ENCODE results near the gene SMCP. TPM values are rescaled to one million over a fixed set of nuclear protein-coding genes. Genes with fewer than 3 reads are reported as not detected.

The SMCP gene
- total RNA-seq, 1 donor from 2014 or later, result not detected

DNA sequence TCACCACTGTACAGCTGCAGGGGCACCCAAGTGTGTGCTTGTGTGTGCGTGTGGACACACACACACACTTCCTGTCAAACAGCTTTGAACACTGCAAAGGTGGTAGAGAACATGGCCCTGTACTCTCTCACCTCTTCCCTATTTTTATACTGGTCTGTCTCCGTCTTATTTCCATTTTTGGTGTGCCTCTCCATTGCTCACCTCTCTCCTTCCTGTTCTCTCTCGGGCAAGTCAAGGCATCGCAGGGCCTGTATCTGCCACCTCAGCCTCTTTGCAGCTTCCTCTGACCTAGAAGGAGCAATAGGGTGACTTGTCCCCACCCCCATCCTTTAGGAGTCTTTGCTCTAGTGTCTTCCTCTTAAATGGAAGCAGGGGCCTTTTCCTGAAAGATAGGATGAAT lies 2.2 kb downstream of the SMCP start:
- Histone ChIP-seq H3K36me3 (ENCODE audit: control insufficient read depth, insufficient read depth, low read length) (no peaks in the 10 kb centered on the region), H3K4me3 (ENCODE audit: low read depth, low read length) (no peak overlapping the region), H3K27me3 (ENCODE audit: control insufficient read depth, insufficient read depth, low read length) (no peaks in the 10 kb centered on the region)
- no peak for DNase-seq (ENCODE audit: low read depth)
- TF ChIP-seq, protein P1, sequence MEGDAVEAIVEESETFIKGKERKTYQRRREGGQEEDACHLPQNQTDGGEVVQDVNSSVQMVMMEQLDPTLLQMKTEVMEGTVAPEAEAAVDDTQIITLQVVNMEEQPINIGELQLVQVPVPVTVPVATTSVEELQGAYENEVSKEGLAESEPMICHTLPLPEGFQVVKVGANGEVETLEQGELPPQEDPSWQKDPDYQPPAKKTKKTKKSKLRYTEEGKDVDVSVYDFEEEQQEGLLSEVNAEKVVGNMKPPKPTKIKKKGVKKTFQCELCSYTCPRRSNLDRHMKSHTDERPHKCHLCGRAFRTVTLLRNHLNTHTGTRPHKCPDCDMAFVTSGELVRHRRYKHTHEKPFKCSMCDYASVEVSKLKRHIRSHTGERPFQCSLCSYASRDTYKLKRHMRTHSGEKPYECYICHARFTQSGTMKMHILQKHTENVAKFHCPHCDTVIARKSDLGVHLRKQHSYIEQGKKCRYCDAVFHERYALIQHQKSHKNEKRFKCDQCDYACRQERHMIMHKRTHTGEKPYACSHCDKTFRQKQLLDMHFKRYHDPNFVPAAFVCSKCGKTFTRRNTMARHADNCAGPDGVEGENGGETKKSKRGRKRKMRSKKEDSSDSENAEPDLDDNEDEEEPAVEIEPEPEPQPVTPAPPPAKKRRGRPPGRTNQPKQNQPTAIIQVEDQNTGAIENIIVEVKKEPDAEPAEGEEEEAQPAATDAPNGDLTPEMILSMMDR (IDR thresholded peaks at IDR 0.05; ENCODE audit: insufficient read depth, low read length, poor library complexity, severe bottlenecking), result no peak

DNA sequence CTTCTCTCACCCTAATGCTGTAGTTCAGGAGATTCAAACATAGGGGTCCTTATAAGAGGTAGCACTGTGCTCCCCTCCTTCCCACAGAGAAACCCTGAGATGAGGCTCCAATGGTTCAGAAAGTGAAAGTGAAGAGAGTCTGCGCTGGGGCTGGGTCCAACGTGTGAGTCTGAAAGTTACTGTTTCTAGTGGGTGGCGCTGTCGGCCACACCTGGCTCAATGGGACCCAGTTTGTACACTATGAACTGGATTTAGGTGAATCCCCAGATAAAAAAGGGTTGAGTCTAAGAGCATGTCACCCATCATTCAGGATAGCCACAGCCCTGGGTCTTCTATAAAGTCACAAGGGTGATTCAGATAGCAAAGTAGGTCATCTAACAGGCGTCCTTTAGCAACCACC lies 2.8 kb downstream of the SMCP start:
- Histone ChIP-seq H3K27me3 (ENCODE audit: control insufficient read depth, insufficient read depth, low read length) (no peaks in the 10 kb centered on the region), H3K36me3 (ENCODE audit: control insufficient read depth, insufficient read depth, low read length) (no peaks in the 10 kb centered on the region), H3K4me3 (ENCODE audit: low read depth, low read length) (no peak overlapping the region)
- TF ChIP-seq, protein P1 (IDR thresholded peaks at IDR 0.05; ENCODE audit: insufficient read depth, low read length, poor library complexity, severe bottlenecking), result no peak
- DNase-seq (ENCODE audit: low read depth), result no peak

DNA sequence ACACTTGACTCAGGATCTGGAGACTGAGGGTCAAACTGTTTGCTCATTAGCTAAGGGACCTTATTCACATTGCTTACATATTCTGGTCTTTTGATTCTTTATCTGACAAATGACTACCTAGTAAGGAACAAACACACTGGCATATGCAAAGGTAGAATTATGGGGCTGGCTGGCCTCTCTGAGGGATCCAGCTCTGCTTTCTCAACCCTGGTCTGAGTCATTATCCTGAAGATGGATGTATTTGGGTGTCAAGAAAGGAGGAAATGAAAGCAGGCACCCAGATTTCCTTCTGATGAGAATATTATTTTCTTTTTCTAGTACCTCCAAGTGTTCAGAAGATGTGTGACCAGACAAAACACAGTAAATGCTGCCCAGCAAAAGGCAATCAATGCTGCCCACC lies 6.0 kb downstream of the SMCP start:
- no peaks in the 10 kb centered on the region for H3K36me3 ChIP-seq (ENCODE audit: control insufficient read depth, insufficient read depth, low read length)
- H3K27me3 ChIP-seq (ENCODE audit: control insufficient read depth, insufficient read depth, low read length), result no peaks in the 10 kb centered on the region
- DNase-seq (ENCODE audit: low read depth), result no peak
- TF ChIP-seq, protein P1 (IDR thresholded peaks at IDR 0.05; ENCODE audit: insufficient read depth, low read length, poor library complexity, severe bottlenecking), result no peak
- no peak overlapping the region for H3K4me3 ChIP-seq (ENCODE audit: low read depth, low read length)

DNA sequence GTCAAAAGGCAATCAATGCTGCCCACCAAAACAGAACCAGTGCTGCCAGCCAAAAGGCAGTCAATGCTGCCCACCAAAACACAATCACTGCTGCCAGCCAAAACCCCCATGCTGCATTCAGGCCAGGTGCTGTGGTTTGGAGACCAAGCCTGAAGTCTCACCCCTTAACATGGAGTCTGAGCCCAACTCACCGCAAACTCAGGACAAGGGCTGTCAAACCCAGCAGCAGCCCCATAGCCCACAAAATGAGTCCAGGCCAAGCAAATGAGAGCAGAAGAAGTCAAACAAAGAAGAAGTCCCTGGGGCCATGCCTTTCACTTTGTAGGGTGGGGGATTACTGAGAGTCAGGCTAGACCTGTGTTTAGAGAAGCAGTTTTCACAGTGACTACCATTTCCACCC lies 6.4 kb downstream of the SMCP start:
- no peak for DNase-seq (ENCODE audit: low read depth)
- TF ChIP-seq, protein P1 (IDR thresholded peaks at IDR 0.05; ENCODE audit: insufficient read depth, low read length, poor library complexity, severe bottlenecking), result no peak
- Histone ChIP-seq H3K4me3 (ENCODE audit: low read depth, low read length) (no peak overlapping the region), H3K36me3 (ENCODE audit: control insufficient read depth, insufficient read depth, low read length) (no peaks in the 10 kb centered on the region), H3K27me3 (ENCODE audit: control insufficient read depth, insufficient read depth, low read length) (no peaks in the 10 kb centered on the region)

DNA sequence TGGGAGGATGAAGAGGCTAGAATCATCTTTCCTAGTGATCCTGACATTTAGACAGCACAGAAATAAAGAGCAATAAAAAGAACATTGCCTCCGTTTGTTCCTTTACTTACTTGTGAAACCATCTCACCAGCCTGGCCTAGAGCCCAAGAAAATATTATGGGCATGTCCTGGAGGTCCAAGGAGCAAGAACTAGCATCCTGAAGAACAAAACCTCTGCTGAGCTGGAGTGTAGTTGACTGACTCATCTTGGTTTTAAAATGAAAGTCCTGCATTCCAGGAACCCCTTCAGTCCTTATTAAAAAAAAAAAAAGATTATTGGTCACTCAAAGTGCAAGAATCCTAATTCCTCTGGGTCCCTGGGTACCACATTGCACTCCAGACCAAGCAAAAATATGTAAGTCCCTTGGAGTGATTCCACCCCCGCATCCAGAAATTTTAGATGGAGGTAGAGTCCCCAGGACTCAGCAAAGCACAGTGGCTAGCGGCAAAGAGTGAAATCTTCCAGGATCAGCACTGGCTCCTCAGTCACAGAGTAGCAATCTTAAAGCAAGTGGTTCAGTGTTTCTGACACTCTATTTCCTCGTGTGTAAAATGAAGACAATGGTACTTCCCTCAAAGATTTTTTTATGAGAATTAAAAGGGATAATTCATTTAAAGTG lies 7.0 kb downstream of the SMCP start:
- Histone ChIP-seq H3K4me3 (ENCODE audit: low read depth, low read length) (no peak overlapping the region), H3K27me3 (ENCODE audit: control insufficient read depth, insufficient read depth, low read length) (no peaks in the 10 kb centered on the region), H3K36me3 (ENCODE audit: control insufficient read depth, insufficient read depth, low read length) (no peaks in the 10 kb centered on the region)
- TF ChIP-seq, protein P1 (IDR thresholded peaks at IDR 0.05; ENCODE audit: insufficient read depth, low read length, poor library complexity, severe bottlenecking), result no peak
- no peak for DNase-seq (ENCODE audit: low read depth)

DNA sequence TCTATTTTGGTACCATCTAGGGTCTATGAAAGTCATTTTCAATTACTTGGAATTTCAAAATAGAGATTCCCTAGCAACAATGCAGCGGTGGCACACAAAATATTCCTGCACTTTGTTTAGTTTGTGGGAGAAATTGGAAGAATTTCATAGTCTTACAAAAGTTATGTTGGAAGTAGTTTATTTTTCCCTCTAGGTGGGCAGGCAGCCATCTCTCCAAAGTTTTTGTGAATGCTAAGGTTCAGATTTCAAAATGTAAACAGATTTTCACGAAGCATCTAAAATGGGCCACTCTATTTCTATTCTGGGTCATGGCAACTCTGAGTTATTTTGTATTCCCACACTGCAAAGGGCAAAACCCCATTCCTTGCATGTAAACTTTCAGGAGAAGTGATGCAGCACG lies 8.0 kb downstream of the SMCP start:
- TF ChIP-seq, protein P1 (IDR thresholded peaks at IDR 0.05; ENCODE audit: insufficient read depth, low read length, poor library complexity, severe bottlenecking), result no peak
- DNase-seq (ENCODE audit: low read depth), result no peak
- Histone ChIP-seq H3K27me3 (ENCODE audit: control insufficient read depth, insufficient read depth, low read length) (no peaks in the 10 kb centered on the region), H3K36me3 (ENCODE audit: control insufficient read depth, insufficient read depth, low read length) (no peaks in the 10 kb centered on the region), H3K4me3 (ENCODE audit: low read depth, low read length) (no peak overlapping the region)
